Tongue (tissue), 2 donors: ENCODE data around the gene MAST4. TPM values are rescaled to one million over a fixed set of nuclear protein-coding genes. Genes with fewer than 3 reads are reported as not detected.

Source experiments
- DNase-seq: peaks from one replicate; pipeline ENCODE4 v3.0.0-alpha.2; 2015
- total RNA-seq: library from RNA; depleted of rRNA; stranded (reverse); fragments of >200 nt; gene quantifications from one replicate; pipeline ENCODE4 v1.2.3, GENCODE V29; 2014

Gene MAST4
- total RNA-seq, 1 donor from 2014 or later = 44.4 TPM

DNA sequence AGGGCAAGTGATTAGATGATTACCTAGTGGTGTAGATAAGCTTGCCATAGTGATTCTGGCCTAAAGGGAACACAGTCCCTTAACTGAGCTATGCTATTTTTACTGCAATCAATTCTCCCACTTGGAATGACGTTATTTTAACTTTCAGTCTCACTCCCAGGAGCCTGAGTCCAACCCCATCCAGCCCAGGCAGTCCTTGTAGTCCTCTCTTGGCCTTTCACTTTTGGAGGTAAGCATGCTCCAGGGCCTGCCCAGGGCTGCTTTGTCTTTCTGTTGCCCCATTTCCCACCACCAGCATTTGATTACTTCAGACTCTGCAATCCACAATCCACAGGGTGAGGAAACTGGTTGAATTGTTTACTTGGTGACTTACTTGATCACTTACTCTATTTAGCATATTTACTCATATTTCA, 367.4 kb downstream of the MAST4 start:
- DNase-seq = no peak

DNA sequence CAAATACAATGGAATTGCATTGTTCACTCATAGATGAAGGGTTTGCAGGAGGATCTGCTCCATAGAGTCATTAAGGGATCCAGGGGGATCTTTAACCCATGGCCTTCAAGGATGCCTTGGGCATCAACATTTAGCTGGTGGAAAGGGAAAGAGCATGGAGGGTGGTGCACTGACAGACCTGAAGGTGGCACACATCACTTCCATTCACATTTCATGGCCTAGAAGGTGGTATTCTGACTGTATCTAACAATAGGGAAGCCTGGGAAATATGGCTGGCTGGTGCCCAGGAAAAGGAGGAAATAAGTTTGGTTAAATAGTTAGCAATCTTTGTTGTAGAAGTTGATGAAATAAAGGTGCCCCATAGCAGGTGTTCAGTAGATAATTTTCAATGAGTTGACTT, 370.2 kb downstream of the MAST4 start:
- no peak for DNase-seq

DNA sequence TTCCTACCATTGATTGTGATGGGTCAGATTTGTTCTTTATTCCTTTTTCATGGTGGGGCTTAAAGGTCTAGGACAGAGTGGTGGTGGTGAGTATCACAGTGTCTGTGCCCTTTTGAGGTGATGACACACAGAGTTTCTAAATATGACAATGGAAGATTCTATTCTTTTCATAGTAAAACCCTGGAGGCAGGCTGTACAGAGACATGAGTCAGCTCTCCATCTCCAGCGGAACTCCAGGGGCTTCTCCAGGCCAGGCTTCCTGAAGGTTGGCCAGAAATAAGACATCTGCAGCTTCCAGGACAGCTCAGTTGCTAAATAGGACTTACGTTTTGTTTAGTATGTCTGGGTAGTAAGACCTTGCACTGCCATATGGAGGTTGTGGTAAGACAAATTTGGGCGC, 370.9 kb downstream of the MAST4 start:
- no peak for DNase-seq

DNA sequence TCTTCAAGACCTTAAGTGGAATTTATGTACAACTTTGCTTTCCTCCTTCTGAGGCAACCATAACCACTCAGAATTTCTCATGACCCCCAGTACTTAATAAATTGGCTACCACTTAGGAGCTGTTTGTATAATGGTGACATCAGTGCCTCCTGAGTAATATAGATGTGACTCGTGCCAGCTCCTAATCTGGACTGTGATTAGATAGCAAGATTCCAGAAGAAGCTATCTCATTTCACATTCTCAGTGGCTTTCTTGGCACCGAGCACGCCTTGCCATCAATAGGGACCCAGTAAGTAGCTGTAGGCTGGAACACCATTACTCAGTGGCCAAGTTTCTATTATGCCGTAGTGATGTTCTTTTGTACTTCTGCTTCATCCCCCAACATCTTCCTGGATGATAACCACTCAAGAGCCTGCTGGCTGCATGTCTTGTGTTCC, 371.7 kb downstream of the MAST4 start:
- no peak for DNase-seq

DNA sequence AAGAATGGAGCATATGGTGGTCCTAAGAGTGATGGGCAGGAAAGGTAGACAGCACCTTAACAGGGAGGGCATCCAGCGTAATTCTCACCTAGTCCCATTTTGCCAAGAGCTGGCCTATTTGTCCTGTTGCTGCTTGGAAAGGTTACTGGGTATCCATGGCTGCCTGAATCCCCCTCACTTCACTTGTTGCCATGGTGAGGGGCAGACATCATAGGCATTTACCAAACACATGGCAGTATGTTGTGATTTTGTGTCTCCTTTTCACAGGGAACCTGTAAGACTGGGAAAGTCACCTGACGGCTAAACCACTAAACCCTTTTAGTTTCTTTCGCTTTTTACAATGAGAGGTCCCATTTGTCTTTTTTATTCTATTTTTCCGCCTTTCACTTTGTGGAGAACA, 373.3 kb downstream of the MAST4 start:
- DNase-seq = no peak

DNA sequence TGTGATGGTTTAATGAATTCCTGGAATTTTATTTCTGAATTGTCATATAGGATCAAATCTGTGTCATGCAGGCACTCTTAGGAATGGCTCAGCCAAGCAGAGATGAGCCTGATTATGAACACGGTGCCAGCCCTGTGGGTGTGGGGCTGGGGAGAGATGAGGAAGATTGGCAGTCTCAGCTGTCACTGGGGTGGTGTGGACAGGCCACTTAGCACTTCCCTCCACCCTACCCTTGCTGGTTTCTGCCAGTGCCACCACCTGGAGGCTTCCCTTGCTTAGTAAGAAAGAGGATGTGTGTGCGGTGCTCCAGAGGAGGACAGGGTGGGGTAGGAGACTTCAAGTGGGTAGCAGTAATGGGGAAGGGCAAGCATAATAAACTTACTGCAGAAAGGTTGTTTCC, 373.8 kb downstream of the MAST4 start:
- peak; percentile 37 for DNase-seq

DNA sequence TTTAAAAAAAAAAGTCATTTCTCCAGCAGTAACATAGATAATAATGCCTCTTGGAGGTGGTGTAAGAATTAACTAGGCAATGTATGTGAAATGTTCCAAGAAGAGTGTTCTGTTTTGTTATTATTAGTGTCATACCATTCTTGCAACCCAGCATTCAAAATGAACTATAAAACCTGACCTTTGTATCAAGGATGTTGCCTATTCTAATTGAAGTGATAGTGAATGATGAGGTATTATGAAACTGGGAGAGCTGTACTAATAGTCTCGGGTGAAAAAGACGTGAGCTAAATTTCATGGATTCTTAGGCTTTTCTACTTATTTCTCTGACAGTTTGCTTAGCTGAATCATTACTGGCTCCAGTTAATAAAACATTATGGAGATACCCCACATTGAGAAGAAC, 375.8 kb downstream of the MAST4 start:
- no peak for DNase-seq

DNA sequence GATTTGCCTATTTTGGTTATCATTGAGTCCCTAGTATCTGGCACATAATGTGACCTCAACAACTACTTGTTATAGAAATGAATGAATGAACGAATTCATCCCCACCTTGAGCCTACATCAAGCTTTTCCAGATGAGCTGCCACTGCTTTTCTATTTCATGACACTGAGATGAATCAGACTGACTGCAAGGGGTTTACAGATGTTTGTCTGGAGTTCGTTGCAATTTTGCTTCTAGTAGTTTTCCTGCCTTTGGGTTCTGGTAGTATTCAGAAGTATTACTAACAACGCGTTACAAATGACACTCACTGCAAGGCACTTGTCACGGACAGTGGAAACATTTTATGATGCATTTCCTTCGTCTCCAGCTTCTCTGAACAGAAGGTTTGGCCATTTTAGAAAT, 378.1 kb downstream of the MAST4 start:
- DNase-seq = no peak

DNA sequence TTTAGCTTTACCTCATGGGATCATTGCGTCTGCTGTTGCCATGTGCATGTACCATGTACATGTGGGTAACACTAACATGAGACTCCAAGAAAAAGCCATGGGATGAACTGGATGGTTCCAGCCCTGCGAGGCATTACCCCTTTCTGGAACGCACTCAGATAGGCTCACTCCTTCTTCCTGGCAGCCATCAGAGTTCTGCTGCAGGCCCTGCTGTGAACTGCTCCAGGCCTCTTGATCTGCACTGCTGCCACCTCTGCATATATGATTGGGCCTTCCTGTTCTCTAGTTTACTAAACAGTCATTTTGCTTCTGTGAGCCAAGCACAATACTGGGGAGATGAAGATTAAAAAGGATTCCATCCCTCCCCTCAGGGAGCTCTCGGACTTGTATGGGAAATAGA, 379.9 kb downstream of the MAST4 start:
- no peak for DNase-seq

DNA sequence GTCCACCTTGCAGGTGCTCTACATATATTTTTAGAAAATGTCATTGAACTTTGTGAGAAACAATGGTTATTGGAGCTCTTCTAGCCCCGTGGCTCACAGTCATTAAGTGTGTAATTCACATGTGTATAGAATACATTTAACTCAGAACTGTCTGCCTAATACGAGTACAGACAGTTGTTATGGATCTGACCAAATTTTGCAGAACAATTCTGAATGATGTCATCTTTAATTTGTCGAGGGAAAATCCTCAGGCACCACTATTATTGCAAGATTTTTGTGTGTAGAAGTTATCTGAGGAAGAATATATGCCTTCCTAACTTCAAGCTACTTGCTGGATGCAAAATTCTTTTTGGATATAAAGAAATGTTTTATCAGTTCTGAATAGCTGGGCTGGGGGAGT, 383.5 kb downstream of the MAST4 start:
- DNase-seq = no peak

DNA sequence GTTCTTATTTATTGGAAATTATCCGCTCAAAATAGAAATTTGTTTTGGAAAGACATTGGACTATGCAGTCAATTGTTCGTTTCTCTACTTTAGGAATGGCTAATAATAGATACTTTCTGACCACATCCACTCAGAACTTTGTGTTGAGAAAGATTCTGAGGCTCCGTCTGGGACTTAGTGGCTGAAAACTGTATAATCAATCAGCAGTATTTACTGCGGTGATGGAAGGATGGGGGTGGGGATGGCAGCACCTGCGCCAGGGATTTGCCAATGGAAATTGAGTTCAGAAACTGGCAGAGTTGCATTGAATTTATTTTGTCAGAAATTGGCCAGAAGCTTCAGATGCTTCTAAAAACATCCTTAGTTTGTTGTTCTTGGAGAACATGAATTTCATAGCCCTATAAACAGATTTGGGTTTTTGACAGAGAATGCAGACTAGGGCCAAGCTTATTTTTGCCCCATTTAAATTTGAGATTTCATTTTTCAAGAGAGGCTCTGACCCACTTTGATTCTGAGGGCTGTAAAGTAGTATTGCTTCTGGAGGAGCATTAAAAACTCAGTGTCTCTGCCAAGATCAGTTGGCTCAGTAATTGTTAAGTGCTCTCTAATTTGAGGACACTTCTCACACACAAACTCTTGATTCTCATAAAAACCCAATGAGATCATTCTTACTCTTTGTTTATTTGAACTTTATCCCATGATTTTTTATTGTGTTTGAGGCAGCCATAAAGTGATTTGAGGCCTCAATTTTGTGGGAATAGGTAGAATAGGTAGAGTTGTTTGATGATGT, 385.3 kb downstream of the MAST4 start:
- no peak for DNase-seq

DNA sequence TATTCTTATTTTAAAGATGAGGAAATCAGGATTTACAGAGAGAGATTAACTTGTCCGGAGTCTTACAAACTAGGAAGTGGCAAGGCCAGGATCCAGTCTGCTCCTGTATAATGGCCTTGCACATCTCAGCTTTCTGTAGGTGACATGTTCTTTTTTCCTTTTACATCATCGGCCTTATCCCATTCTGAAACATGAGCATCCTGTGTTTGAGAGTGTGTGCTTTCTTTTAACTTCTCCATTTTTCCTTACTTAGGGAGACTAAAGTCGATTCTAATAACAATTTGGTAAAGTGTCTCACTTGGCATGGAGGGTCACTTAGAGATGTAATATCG, 385.8 kb downstream of the MAST4 start:
- DNase-seq = no peak

DNA sequence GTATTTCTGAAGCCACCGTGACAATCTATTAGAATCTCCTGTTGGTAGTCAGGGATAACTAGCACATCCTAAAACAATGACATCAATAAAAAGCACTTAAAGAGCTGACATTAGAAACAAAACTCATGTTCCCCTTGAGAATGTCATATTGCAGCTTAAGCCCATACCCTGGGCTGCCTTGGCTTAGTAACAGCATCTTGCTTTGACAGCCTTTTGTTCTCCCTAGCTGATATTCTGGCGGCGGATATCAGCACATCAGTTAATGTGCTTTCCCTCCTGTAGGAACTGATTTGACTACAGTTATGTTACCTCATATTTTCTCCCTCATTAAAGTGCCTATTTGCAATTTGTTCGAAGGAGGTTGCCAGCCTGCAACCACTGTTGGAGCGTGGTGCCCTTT, 386.3 kb downstream of the MAST4 start:
- DNase-seq = no peak

DNA sequence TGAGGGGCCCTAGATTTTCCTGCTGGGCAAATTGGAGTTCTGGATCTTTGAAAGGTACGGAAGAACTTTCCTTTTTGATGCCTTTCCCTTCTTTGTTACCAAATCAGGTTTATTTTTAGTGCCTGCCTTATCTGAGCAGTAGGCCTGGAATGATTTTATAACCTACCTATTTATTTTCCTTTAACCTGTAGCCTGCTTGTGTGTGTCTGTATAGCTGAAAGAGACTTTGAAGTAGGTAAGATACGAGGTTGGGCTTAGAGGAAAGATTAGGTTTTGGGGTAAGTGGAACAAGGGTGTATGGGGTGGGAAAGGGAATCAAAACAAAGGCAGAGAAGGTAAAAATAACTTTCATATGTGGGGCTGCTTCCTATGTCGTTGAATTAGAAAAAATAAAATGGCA, 389.2 kb downstream of the MAST4 start:
- no peak for DNase-seq

DNA sequence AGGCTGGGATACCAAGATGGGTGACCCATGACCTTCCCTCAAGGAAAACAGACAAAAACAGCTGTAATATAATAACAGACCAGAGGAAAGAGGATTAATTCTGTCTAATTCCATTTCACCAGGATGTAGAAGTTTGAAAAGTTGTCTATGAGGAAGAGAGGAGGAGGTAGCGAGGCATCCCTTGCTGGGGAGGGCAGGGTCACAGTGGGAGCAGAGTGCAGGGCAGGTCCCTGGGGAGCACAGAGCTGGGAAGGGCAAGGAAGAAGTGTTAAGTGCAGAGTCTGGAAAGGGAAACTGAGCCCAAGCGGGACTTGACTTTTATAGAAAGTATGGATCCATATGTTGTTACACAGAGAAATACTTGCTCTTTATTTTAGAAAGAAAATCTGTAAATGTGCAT, 389.8 kb downstream of the MAST4 start:
- DNase-seq = no peak

DNA sequence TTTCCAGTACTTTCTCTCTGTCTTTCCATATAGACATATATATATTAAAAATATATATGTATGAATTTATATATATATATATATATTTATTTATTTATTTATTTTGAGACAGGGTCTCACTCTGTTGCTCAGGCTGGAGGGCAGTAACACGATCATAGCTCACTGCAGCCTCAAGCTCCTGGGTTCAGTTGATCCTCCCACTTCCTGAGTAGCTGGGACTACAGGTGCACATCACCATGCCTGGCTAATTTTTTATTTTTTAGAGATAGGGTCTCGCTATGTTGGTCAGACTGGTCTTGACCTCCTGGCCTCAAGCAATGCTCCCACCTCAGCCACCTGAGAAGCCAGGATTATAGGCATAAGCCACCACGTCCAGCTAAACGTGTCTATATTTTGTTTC, 390.3 kb downstream of the MAST4 start:
- DNase-seq = no peak

DNA sequence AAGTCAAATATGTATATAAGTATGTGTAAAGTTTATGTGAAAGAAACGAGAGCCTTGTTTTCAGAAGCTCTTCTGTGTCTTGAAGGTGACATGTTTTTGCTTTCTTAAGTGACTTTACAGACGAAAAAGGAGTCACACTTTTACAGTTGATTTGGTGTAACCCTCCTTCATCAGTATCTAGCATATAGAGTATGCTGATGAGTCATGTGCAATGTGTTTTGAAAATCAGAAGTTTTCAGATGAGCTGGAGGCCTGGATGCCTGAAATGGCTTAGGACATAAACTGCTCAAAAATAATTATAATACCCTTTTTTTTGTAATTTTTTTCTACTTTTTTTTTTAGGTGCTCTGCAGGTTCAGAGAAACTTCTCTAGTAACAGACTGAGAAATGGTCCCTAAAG, 390.9 kb downstream of the MAST4 start:
- no peak for DNase-seq

DNA sequence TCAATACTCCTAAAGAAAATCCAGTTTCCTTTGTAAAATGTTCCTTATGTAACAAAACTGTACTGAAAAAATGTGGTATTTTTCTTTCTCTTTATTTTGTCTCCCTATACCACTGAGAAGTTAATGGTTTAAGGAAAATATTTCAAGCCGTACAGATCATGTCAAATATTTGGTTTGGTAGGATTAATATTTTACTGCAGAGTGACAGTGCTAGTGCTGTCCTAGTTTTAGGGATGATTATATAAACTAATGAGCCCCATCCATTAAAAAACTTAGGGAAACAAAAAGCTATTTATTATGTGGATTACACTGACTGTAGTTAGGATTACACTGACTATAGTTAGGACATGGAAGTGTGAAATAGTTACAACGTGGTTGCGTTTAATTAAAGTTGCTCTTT, 391.3 kb downstream of the MAST4 start:
- DNase-seq = no peak

DNA sequence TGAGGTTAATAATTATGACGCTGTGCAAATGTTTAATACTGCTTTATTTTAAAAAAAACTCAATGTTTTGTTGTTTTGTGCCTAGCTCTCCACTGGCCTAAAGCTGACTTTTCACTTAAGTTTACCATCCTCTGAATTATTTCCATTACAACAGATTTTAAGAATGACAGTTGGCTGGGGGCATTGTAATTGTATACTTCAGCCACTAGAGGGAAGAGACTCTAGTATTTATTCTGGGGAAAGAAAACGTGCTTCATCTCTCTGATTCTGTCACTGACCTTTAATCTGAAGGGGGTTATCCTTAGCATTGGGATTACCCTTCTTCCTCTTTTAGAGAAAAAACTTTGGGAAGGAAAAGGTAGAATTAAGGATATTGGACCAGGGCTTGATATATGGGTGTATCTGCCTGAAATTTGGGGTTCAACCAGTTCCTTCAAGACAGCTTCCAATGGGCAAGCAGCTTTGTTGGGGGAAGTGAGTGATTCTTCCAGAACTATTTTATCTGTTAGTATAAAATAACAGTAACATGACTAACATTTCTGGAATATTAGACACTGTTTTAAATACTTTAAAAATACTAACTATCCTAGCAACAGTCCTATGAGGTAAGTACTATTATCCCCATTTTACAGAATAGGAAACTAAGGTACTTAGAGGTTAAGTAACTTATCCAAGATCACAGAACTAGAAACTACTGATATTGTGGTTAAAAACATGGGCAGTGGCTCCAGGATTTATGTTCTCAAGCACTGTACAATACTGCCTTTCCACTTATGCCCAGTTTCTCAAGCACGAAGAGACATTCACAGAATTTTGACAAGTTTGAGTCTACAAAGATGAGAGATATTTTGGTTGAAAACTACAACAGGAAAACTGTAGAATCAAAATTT, 392.0 kb downstream of the MAST4 start:
- peak; percentile 38 for DNase-seq

DNA sequence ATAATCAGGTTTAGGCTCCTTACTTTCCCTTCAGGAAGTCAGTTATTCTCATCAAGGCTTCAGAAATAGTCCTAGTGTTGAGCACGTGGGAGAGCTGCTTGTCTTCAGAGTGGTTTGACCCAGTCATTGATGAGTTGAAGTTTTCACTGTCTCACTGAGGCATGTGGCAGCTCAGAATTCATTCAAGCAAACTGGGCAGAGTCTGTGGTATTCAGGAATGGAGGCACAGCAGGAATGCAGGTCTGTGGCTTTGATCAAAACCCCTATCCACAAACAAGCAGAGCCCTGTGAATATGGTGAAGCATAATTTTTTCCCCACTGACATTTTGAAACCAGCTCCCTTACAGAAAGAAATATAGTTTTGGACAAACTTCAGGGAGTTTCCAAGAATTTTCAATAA, 393.1 kb downstream of the MAST4 start:
- no peak for DNase-seq

DNA sequence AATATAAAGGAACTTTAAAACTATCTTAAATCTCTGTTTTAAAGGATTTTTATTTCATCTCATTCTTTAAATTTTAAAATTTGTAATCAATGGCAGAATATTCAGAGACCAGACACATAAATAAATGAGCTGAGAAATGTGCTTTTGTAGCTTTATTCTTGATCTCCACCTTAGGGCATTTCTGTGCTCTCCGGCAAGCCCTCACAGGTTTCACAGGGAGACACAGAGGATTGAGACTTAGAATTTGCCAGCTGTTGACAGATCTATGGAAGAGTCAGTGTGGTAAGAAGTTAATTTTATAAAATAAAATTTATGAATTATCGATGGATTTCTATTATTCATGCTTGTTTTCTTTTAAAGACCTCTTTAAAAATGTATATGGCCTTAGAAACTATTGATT, 393.6 kb downstream of the MAST4 start:
- peak; percentile 50 for DNase-seq

DNA sequence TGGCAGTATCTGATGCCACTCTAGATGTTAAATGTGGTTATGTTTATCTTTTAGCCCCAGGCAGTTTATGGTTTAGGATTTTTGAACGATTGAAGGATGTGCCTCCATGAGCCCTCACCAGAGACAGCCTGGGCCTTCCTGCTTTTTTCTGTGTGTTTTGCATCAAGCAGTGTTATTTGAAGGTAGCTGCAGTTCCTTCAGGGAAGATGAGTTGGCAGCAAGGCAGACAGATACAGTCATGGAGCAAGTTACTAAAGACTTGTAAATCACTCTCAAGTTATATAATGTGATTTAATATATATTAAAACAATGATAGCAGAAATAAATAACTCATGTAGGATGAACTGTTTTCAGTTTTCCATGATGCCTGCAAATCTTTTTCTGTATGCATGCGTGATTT, 395.6 kb downstream of the MAST4 start:
- DNase-seq = no peak

DNA sequence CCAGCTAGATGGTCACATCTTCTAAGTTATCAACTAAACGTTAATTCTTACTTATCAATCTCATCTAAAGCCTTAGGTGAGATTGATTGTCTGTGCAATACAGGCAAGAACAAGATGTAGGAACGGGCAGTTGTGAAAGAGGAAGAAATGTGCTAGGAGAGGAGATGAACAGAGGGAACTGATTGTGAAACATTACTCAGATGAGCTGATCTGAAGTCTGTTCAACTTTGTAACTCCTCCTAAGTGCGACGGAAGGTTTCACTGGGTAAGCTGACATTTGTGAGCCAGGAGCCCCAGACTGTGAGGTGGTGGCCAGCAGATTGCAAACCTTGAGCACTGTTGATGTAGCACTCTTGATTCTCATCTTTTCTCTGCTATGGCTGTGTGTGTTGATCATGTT, 396.4 kb downstream of the MAST4 start:
- DNase-seq = no peak

DNA sequence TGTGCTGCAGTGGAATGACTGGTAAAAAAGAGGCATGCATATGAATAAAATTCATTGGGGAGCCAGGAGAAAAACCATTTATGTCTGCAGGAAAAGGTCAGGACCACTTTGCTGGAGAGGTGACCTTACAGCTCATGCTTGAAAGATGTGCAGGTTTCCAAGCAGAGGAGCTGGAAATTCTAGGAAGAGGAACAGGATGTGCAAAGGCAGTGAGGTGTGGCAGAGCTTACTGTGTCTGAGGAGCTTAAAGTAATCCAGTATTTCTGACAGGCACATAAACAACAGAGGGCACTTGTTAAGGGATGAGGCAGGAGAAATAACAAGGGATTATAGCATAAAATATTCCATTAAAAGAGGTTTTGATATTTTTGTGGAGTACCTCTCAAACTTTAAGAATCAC, 397.3 kb downstream of the MAST4 start:
- no peak for DNase-seq
